Tibial nerve (tissue), 3 donors: ENCODE measurements around the gene LRRC10.

Source experiments
- POLR2A ChIP-seq, 2 donors: fragments of 450-650 bp; IDR thresholded peaks; one replicate each; pipeline ENCODE4 v1.6.1; 2017; ENCODE audit warnings: antibody characterized with exemption in 2 of 2, mild to moderate bottlenecking in 2 of 2, moderate library complexity in 2 of 2
- TF ChIP-seq, protein P1 (sequence below), 5 experiments: fragments of 200-600 bp in 3 of 5; fragments of 450-650 bp in 2 of 5; sonication (generic) in 3 of 5; IDR thresholded peaks; one replicate each; pipeline ENCODE4 v1.5.1; 2016 to 2019; ENCODE audit warnings: antibody characterized with exemption in 5 of 5, mild to moderate bottlenecking in 3 of 5, moderate library complexity in 2 of 5

DNA sequence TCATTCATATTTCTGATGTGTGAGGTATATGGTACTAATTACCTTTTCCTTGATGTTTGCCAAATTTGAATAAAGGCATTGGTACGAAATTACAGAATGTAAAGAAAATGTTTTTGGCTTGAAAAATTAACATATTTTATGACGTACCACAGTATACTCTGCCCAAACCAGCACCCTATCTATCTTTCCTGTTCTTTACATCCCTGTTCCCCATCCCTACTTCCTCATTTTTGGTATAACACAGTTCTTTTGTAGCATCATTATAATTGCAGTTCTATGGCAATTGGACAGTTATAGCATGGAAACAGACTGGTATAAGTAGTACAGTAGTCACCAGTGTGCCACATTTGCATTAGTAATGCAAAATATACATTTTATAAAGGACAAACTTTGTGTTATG, 32.4 kb downstream of the LRRC10 start:
- TF ChIP-seq POLR2A (IDR thresholded peaks at IDR 0.05), result no peak
- TF ChIP-seq, protein P1, sequence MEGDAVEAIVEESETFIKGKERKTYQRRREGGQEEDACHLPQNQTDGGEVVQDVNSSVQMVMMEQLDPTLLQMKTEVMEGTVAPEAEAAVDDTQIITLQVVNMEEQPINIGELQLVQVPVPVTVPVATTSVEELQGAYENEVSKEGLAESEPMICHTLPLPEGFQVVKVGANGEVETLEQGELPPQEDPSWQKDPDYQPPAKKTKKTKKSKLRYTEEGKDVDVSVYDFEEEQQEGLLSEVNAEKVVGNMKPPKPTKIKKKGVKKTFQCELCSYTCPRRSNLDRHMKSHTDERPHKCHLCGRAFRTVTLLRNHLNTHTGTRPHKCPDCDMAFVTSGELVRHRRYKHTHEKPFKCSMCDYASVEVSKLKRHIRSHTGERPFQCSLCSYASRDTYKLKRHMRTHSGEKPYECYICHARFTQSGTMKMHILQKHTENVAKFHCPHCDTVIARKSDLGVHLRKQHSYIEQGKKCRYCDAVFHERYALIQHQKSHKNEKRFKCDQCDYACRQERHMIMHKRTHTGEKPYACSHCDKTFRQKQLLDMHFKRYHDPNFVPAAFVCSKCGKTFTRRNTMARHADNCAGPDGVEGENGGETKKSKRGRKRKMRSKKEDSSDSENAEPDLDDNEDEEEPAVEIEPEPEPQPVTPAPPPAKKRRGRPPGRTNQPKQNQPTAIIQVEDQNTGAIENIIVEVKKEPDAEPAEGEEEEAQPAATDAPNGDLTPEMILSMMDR (IDR thresholded peaks at IDR 0.05), result no peak
